HEK293 (cell line): Measurements from ENCODE around the gene DNAJC11.
A peak's percentile ranks its signal among the peaks of the same experiment; 100 is the strongest.

Source experiments
- CTCF ChIA-PET: fragments of 350-600 bp; formaldehyde crosslinking; extraction: SDS; loops from one replicate; lab custom pipeline; 2021; ENCODE audit warnings: antibody characterized with exemption; lab: Yijun Ruan, JAX
- POLR2A ChIA-PET: fragments of 300-600 bp; formaldehyde crosslinking; extraction: SDS; loops from one replicate; lab custom pipeline; 2020; ENCODE audit warnings: antibody characterized with exemption, inconsistent platforms; lab: Yijun Ruan, JAX
- H3K27ac ChIP-seq: fragments of 200-500 bp; sonication (Bioruptor generic); 2 replicates; pipeline ENCODE4 v1.5.1; 2014; ENCODE audit warnings: low read depth, low read length, control low read depth, inconsistent platforms; ENCODE audit errors: extremely low read depth
- H3K36me3 ChIP-seq, 2 experiments: fragments of 200-500 bp in 1 of 2; sonication (Bioruptor generic) in 1 of 2; 1 replicate in 1 of 2; 2 replicates in 1 of 2; pipeline ENCODE4 v1.5.1; 2014 to 2017; ENCODE audit warnings: inconsistent platforms in 2 of 2, low read length in 2 of 2; ENCODE audit not compliant: control insufficient read depth in 2 of 2, insufficient read depth in 1 of 2
- H3K4me1 ChIP-seq: fragments of 200-500 bp; sonication (Bioruptor generic); 2 replicates; pipeline ENCODE4 v1.5.1; 2014; ENCODE audit warnings: mild to moderate bottlenecking, low read length, inconsistent platforms; ENCODE audit not compliant: control insufficient read depth, insufficient read depth
- H3K4me3 ChIP-seq: 2 replicates; pipeline ENCODE4 v1.5.1; 2011; ENCODE audit warnings: low read depth, mild to moderate bottlenecking, control low read depth, low read length, moderate library complexity
- H3K9me3 ChIP-seq: fragments of 200-500 bp; sonication (Bioruptor generic); 2 replicates; pipeline ENCODE4 v1.5.1; 2014; ENCODE audit warnings: low read depth, low read length, inconsistent platforms; ENCODE audit not compliant: control insufficient read depth, insufficient read depth
- CTCF ChIP-seq: fragments of 450-650 bp; formaldehyde crosslinking; IDR thresholded peaks from 2 replicates; pipeline ENCODE4 v1.5.1; 2016; ENCODE audit warnings: missing biosample characterization, missing genetic modification characterization
- GLI4 ChIP-seq: fragments of 450-650 bp; formaldehyde crosslinking; IDR thresholded peaks from 2 replicates; pipeline ENCODE4 v1.5.1; 2016; ENCODE audit warnings: missing biosample characterization, missing genetic modification characterization
- GLIS1 ChIP-seq: fragments of 450-650 bp; formaldehyde crosslinking; IDR thresholded peaks from 2 replicates; pipeline ENCODE4 v1.5.1; 2016; ENCODE audit warnings: missing biosample characterization, missing genetic modification characterization
- HOXC10 ChIP-seq: sonication (generic); formaldehyde crosslinking; IDR thresholded peaks from 2 replicates; pipeline ENCODE4 v1.8.1; 2023; ENCODE audit warnings: mild to moderate bottlenecking, missing genetic modification reagents
- KLF10 ChIP-seq: fragments of 450-650 bp; IDR thresholded peaks from 2 replicates; pipeline ENCODE4 v1.5.1; 2018; ENCODE audit warnings: missing biosample characterization, mild to moderate bottlenecking, missing genetic modification characterization
- KLF9 ChIP-seq: fragments of 450-650 bp; formaldehyde crosslinking; IDR thresholded peaks from 2 replicates; pipeline ENCODE4 v1.5.1; 2016; ENCODE audit warnings: missing biosample characterization, missing genetic modification characterization, low read depth
- SP7 ChIP-seq: fragments of 450-650 bp; formaldehyde crosslinking; IDR thresholded peaks from 2 replicates; pipeline ENCODE4 v1.5.1; 2016; ENCODE audit warnings: missing biosample characterization, missing genetic modification characterization
- ZNF112 ChIP-seq: fragments of 450-650 bp; formaldehyde crosslinking; IDR thresholded peaks from 2 replicates; pipeline ENCODE4 v1.5.0; 2017; ENCODE audit warnings: missing biosample characterization, missing genetic modification characterization
- ZNF121 ChIP-seq: fragments of 450-650 bp; formaldehyde crosslinking; IDR thresholded peaks from 2 replicates; pipeline ENCODE4 v1.5.1; 2016; ENCODE audit warnings: missing biosample characterization, missing genetic modification characterization
- ZNF132 ChIP-seq: fragments of 450-650 bp; formaldehyde crosslinking; IDR thresholded peaks from 2 replicates; pipeline ENCODE4 v1.5.1; 2017; ENCODE audit warnings: missing biosample characterization, missing genetic modification characterization, borderline replicate concordance
- ZNF138 ChIP-seq: fragments of 450-650 bp; formaldehyde crosslinking; IDR thresholded peaks from 2 replicates; pipeline ENCODE4 v1.5.1; 2016; ENCODE audit warnings: missing biosample characterization, missing genetic modification characterization, borderline replicate concordance
- ZNF157 ChIP-seq: fragments of 450-650 bp; formaldehyde crosslinking; IDR thresholded peaks from 2 replicates; pipeline ENCODE4 v1.5.1; 2016; ENCODE audit warnings: missing biosample characterization, missing genetic modification characterization
- ZNF16 ChIP-seq: fragments of 450-650 bp; formaldehyde crosslinking; IDR thresholded peaks from 2 replicates; pipeline ENCODE4 v1.5.1; 2016; ENCODE audit warnings: low read depth, missing biosample characterization, missing genetic modification characterization
- ZNF266 ChIP-seq: fragments of 450-650 bp; formaldehyde crosslinking; IDR thresholded peaks from 2 replicates; pipeline ENCODE4 v1.5.1; 2016; ENCODE audit warnings: missing biosample characterization, missing genetic modification characterization, low read depth
- ZNF302 ChIP-seq: fragments of 450-650 bp; formaldehyde crosslinking; IDR thresholded peaks from 2 replicates; pipeline ENCODE4 v1.5.1; 2016; ENCODE audit warnings: missing biosample characterization, missing genetic modification characterization, low read depth
- ZNF335 ChIP-seq: fragments of 450-650 bp; formaldehyde crosslinking; conservative IDR thresholded peaks from 2 replicates; pipeline ENCODE4 v1.5.1; 2016; ENCODE audit warnings: missing biosample characterization, missing genetic modification characterization
- ZNF341 ChIP-seq: fragments of 450-650 bp; formaldehyde crosslinking; IDR thresholded peaks from 2 replicates; pipeline ENCODE4; 2016; ENCODE audit warnings: low read depth, missing biosample characterization, missing genetic modification characterization
- ZNF423 ChIP-seq: fragments of 450-650 bp; formaldehyde crosslinking; IDR thresholded peaks from 2 replicates; pipeline ENCODE4 v1.5.1; 2016; ENCODE audit warnings: missing biosample characterization, missing genetic modification characterization
- ZNF433 ChIP-seq: fragments of 450-650 bp; formaldehyde crosslinking; IDR thresholded peaks from 2 replicates; pipeline ENCODE4 v1.5.1; 2016; ENCODE audit warnings: missing biosample characterization, missing genetic modification characterization, low read depth
- ZNF548 ChIP-seq: fragments of 450-650 bp; formaldehyde crosslinking; IDR thresholded peaks from 2 replicates; pipeline ENCODE4 v1.5.1; 2016; ENCODE audit warnings: missing biosample characterization, missing genetic modification characterization
- ZNF571 ChIP-seq: fragments of 450-650 bp; formaldehyde crosslinking; IDR thresholded peaks from 2 replicates; pipeline ENCODE4 v1.5.0; 2017; ENCODE audit warnings: missing biosample characterization, missing genetic modification characterization
- ZNF585B ChIP-seq: fragments of 450-650 bp; formaldehyde crosslinking; IDR thresholded peaks from 2 replicates; pipeline ENCODE4 v1.5.1; 2016; ENCODE audit warnings: missing biosample characterization, missing genetic modification characterization
- ZNF623 ChIP-seq: fragments of 450-650 bp; formaldehyde crosslinking; IDR thresholded peaks from 2 replicates; pipeline ENCODE4 v1.5.1; 2016; ENCODE audit warnings: missing biosample characterization, missing genetic modification characterization
- ZNF76 ChIP-seq: fragments of 450-650 bp; formaldehyde crosslinking; IDR thresholded peaks from 2 replicates; pipeline ENCODE4; 2016; ENCODE audit warnings: low read depth, missing biosample characterization, missing genetic modification characterization, borderline replicate concordance
- ZNF791 ChIP-seq: fragments of 450-650 bp; formaldehyde crosslinking; IDR thresholded peaks from 2 replicates; pipeline ENCODE4 v1.5.1; 2016; ENCODE audit warnings: missing biosample characterization, missing genetic modification characterization

Gene DNAJC11

GRCh38 chr1:6730880-6731279 lies 29.3 kb upstream of the DNAJC11 start:
- Histone ChIP-seq H3K4me3 (no peak overlapping the region), H3K9me3 (no peaks in the 10 kb centered on the region)
- TF ChIP-seq ZNF157 (tag by site-specific recombination) (no peak), GLIS1 (tag by site-specific recombination) (no peak), ZNF335 (tag by site-specific recombination) (no peak), ZNF423 (tag by site-specific recombination) (no peak), ZNF302 (tag by site-specific recombination) (no peak), ZNF76 (tag by site-specific recombination) (no peak), ZNF341 (tag by site-specific recombination) (no peak), ZNF266 (tag by site-specific recombination) (no peak)
- TF ChIP-seq, all 188 proteins: peak for 0
- Histone ChIP-seq H3K4me1 (no peaks in the 10 kb centered on the region), H3K36me3 (no peaks in the 10 kb centered on the region), H3K27ac (no peak overlapping the region)
- ChIA-PET POLR2A (no interaction called here), CTCF (interaction anchor here (0.6 to 2.7 kb wide), 2 partner anchors 11 to 15 kb away, joined by 3 to 7 read pairs; no protein-coding TSS in a partner anchor)

GRCh38 chr1:6730473-6730872 lies 28.9 kb upstream of the DNAJC11 start:
- CTCF ChIA-PET = interaction anchor here (0.6 to 2.7 kb wide), 2 partner anchors 11 to 15 kb away, joined by 3 to 7 read pairs; no protein-coding TSS in a partner anchor
- POLR2A ChIA-PET = no interaction called here
- Histone ChIP-seq H3K4me3 (no peak overlapping the region), H3K27ac (no peak overlapping the region), H3K4me1 (no peaks in the 10 kb centered on the region), H3K9me3 (no peaks in the 10 kb centered on the region), H3K36me3 (no peaks in the 10 kb centered on the region)
- TF ChIP-seq ZNF16 (tag by site-specific recombination) (no peak), ZNF76 (tag by site-specific recombination) (no peak), ZNF132 (no peak), SP7 (tag by site-specific recombination) (no peak), GLI4 (tag by site-specific recombination) (no peak), ZNF548 (tag by site-specific recombination) (no peak), ZNF585B (tag by site-specific recombination) (no peak), ZNF121 (tag by site-specific recombination) (no peak), KLF10 (no peak)

GRCh38 chr1:6727535-6727934 lies 25.9 kb upstream of the DNAJC11 start:
- POLR2A ChIA-PET = no interaction called here
- TF ChIP-seq CTCF (tag by site-specific recombination) = peak; percentile 48
- TF ChIP-seq ZNF433 (tag by site-specific recombination) = no peak

GRCh38 chr1:6726253-6726652 lies 24.6 kb upstream of the DNAJC11 start:
- no peaks in the 10 kb centered on the region for H3K36me3 ChIP-seq
- ChIA-PET POLR2A (interaction anchor here (0.6 kb wide), 1 partner anchor 96 kb away, joined by 4 read pairs; no protein-coding TSS in a partner anchor), CTCF (interaction anchor here (0.6 to 1.3 kb wide), 3 partner anchors 25 to 580 kb away, joined by 3 to 5 read pairs (median 4); partner anchors contain the start of gene DNAJC11)
- H3K9me3 ChIP-seq = no peaks in the 10 kb centered on the region
- no peaks in the 10 kb centered on the region for H3K4me1 ChIP-seq
- TF ChIP-seq ZNF138 (tag by site-specific recombination) (no peak), ZNF571 (tag by site-specific recombination) (no peak), KLF9 (tag by site-specific recombination) (no peak), HOXC10 (no peak), ZNF791 (tag by site-specific recombination) (no peak), ZNF112 (tag by site-specific recombination) (no peak), ZNF623 (peak; percentile 63)
- no peak overlapping the region for H3K27ac ChIP-seq
- H3K4me3 ChIP-seq = no peak overlapping the region

More at GRCh38 chr1:6727535-6727934, 25.9 kb upstream of the DNAJC11 start:
- no peaks in the 10 kb centered on the region for H3K36me3 ChIP-seq
- CTCF ChIA-PET = interaction anchor here (0.5 to 1.2 kb wide), 9 partner anchors 9 to 921 kb away, joined by 3 to 8 read pairs (median 4); no protein-coding TSS in a partner anchor
- no peaks in the 10 kb centered on the region for H3K4me1 ChIP-seq
- H3K4me3 ChIP-seq = no peak overlapping the region
- H3K9me3 ChIP-seq = no peaks in the 10 kb centered on the region
- H3K27ac ChIP-seq = no peak overlapping the region
